Hepatocyte (in vitro differentiated cells): ENCODE measurements around the gene CNTNAP2. TPM values are rescaled to one million over a fixed set of nuclear protein-coding genes. Genes with fewer than 3 reads are reported as not detected.
A peak's percentile ranks its signal among the peaks of the same experiment; 100 is the strongest.

ENCODE experiments used
- DNase-seq: peaks from one replicate; pipeline ENCODE4 v3.0.0-alpha.2; 2016; ENCODE audit warnings: low spot score
- H2AFZ ChIP-seq: fragments of 200-600 bp; sonication (generic); 2 replicates; pipeline ENCODE4 v1.6.0; 2016; ENCODE audit warnings: antibody characterized with exemption, mild to moderate bottlenecking
- H3K27ac ChIP-seq: fragments of 200-600 bp; sonication (generic); 2 replicates; pipeline ENCODE4 v1.5.1; 2016; ENCODE audit warnings: mild to moderate bottlenecking
- H3K27me3 ChIP-seq: fragments of 200-600 bp; sonication (generic); 2 replicates; pipeline ENCODE4 v1.6.1; 2016
- H3K36me3 ChIP-seq: fragments of 200-600 bp; sonication (generic); replicated peaks from 2 replicates; pipeline ENCODE4 v1.5.1; 2016; ENCODE audit warnings: low read depth; ENCODE audit not compliant: insufficient read depth
- H3K4me1 ChIP-seq: fragments of 200-600 bp; sonication (generic); 2 replicates; pipeline ENCODE4 v1.5.1; 2016; ENCODE audit warnings: mild to moderate bottlenecking, moderate library complexity; ENCODE audit not compliant: insufficient read depth
- H3K4me2 ChIP-seq: fragments of 200-600 bp; sonication (generic); 2 replicates; pipeline ENCODE4 v1.6.0; 2016
- H3K4me3 ChIP-seq: fragments of 200-600 bp; sonication (generic); 2 replicates; pipeline ENCODE4 v1.5.1; 2016; ENCODE audit warnings: mild to moderate bottlenecking
- H3K79me2 ChIP-seq: fragments of 200-600 bp; sonication (generic); 2 replicates; pipeline ENCODE4 v1.6.0; 2017; ENCODE audit warnings: mild to moderate bottlenecking
- H3K9me2 ChIP-seq: fragments of 200-600 bp; sonication (generic); replicated peaks from 2 replicates; pipeline ENCODE4 v1.6.0; 2017; ENCODE audit warnings: mild to moderate bottlenecking; ENCODE audit not compliant: insufficient read depth
- H3K9me3 ChIP-seq: fragments of 200-600 bp; sonication (generic); 2 replicates; pipeline ENCODE4 v1.5.1; 2016; ENCODE audit warnings: low read depth, mild to moderate bottlenecking
- H4K20me1 ChIP-seq: fragments of 200-600 bp; sonication (generic); 2 replicates; pipeline ENCODE4 v1.6.0; 2016; ENCODE audit warnings: mild to moderate bottlenecking; ENCODE audit not compliant: insufficient read depth, poor library complexity, severe bottlenecking
- EZH2 ChIP-seq: fragments of 200-600 bp; sonication (generic); IDR thresholded peaks from 2 replicates; pipeline ENCODE4 v1.6.1; 2016; ENCODE audit warnings: antibody characterized with exemption, mild to moderate bottlenecking, borderline replicate concordance
- EZH2phosphoT487 ChIP-seq: fragments of 200-600 bp; sonication (generic); IDR thresholded peaks from one replicate; pipeline ENCODE4 v1.6.1; 2018; ENCODE audit warnings: antibody characterized with exemption, mild to moderate bottlenecking, low read depth, moderate library complexity; ENCODE audit not compliant: unreplicated experiment, severe bottlenecking
- WGBS: methylation state at CpG from one replicate; pipeline ENCODE4 v1.1.6; 2016; ENCODE audit warnings: low lambda C conversion rate; ENCODE audit errors: missing lambda C conversion rate; 5-methylcytosine and 5-hydroxymethylcytosine counted together
- polyA plus RNA-seq: library from polyadenylated mRNA; unstranded; fragments of >200 nt; fragmentation: Nextera tagmentation; extraction: Ambion mirVana; gene quantifications from 2 replicates; pipeline ENCODE4 v1.2.1, GENCODE V29; 2016
- total RNA-seq: library from RNA; depleted of rRNA; stranded (reverse); fragments of >200 nt; gene quantifications from 2 replicates; pipeline ENCODE4 v1.2.3, GENCODE V29; 2014
- TF ChIP-seq, protein P1 (sequence below): fragments of 200-600 bp; sonication (generic); IDR thresholded peaks from 2 replicates; pipeline ENCODE4 v1.5.1; 2016; ENCODE audit warnings: antibody characterized with exemption, mild to moderate bottlenecking; ENCODE audit not compliant: poor library complexity

CNTNAP2 gene
- total and polyA plus RNA-seq, 2 experiments from 2014 or later = 7.5 to 14.7 TPM

DNA sequence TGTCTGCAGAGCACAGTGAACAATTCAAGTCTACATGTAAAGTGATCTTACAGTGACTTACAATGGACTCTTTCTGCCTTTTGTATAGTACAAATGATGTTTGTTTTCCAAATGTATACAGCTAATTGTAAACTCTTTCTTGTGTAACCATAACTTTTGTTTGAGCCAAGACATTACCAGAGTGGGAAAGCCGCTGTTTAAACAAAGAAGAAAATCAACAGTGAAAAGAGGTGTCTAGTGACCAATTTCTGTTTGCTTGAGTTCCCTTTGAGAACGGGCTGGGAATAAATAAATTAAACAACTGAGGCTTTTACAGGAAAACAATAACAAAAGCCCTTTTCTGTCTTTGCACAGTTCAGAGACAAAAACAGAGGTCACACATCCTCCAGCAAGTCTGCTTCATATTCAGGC lies 1163.4 kb downstream of the CNTNAP2 start:
- Histone ChIP-seq H3K9me2 (no peaks in the 10 kb centered on the region), H3K36me3 (no peaks in the 10 kb centered on the region), H3K9me3 (no peaks in the 10 kb centered on the region), H3K4me1 (no peaks in the 10 kb centered on the region), H3K79me2 (no peaks in the 10 kb centered on the region), H2AFZ (peak overlapping the region; percentile 13), H3K4me2 (peak overlapping the region; percentile 44), H4K20me1 (no peaks in the 10 kb centered on the region), H3K27ac (no peak overlapping the region), H3K4me3 (no peak overlapping the region), H3K27me3 (no peaks in the 10 kb centered on the region)
- 29% methylated on average over 2 of the region's 2 CpGs for WGBS
- no peak for DNase-seq
- TF ChIP-seq EZH2 (no peak), EZH2phosphoT487 (no peak)
- TF ChIP-seq, protein P1, sequence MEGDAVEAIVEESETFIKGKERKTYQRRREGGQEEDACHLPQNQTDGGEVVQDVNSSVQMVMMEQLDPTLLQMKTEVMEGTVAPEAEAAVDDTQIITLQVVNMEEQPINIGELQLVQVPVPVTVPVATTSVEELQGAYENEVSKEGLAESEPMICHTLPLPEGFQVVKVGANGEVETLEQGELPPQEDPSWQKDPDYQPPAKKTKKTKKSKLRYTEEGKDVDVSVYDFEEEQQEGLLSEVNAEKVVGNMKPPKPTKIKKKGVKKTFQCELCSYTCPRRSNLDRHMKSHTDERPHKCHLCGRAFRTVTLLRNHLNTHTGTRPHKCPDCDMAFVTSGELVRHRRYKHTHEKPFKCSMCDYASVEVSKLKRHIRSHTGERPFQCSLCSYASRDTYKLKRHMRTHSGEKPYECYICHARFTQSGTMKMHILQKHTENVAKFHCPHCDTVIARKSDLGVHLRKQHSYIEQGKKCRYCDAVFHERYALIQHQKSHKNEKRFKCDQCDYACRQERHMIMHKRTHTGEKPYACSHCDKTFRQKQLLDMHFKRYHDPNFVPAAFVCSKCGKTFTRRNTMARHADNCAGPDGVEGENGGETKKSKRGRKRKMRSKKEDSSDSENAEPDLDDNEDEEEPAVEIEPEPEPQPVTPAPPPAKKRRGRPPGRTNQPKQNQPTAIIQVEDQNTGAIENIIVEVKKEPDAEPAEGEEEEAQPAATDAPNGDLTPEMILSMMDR = no peak

- no peak for DNase-seq
- no peak overlapping the region for H3K4me2 ChIP-seq
- H3K79me2 ChIP-seq = no peaks in the 10 kb centered on the region
- no peak overlapping the region for H2AFZ ChIP-seq
- TF ChIP-seq, protein P1 = no peak
- no peak for TF ChIP-seq EZH2
- no peak for TF ChIP-seq EZH2phosphoT487
- no peak overlapping the region for H3K27ac ChIP-seq
- H3K4me1 ChIP-seq = no peaks in the 10 kb centered on the region
- H4K20me1 ChIP-seq = no peaks in the 10 kb centered on the region
- no peaks in the 10 kb centered on the region for H3K36me3 ChIP-seq
- no peaks in the 10 kb centered on the region for H3K27me3 ChIP-seq
- no peaks in the 10 kb centered on the region for H3K9me3 ChIP-seq
- no peak overlapping the region for H3K4me3 ChIP-seq
- no peaks in the 10 kb centered on the region for H3K9me2 ChIP-seq
Observed at GRCh38 chr7:147282204-147282603, 1165.6 kb downstream of the CNTNAP2 start.

- no peaks in the 10 kb centered on the region for H3K79me2 ChIP-seq
- H2AFZ ChIP-seq = no peak overlapping the region
- no peak overlapping the region for H3K27ac ChIP-seq
- H3K4me2 ChIP-seq = no peak overlapping the region
- H4K20me1 ChIP-seq = no peaks in the 10 kb centered on the region
- TF ChIP-seq, protein P1 = no peak
- TF ChIP-seq EZH2phosphoT487 = no peak
- TF ChIP-seq EZH2 = no peak
- no peaks in the 10 kb centered on the region for H3K36me3 ChIP-seq
- no peaks in the 10 kb centered on the region for H3K27me3 ChIP-seq
- no peak for DNase-seq
- no peak overlapping the region for H3K4me3 ChIP-seq
- no peaks in the 10 kb centered on the region for H3K9me3 ChIP-seq
- H3K4me1 ChIP-seq = no peaks in the 10 kb centered on the region
- no peaks in the 10 kb centered on the region for H3K9me2 ChIP-seq
Observed at GRCh38 chr7:147296201-147296600, 1179.6 kb downstream of the CNTNAP2 start.

- DNase-seq = no peak
- Histone ChIP-seq H3K36me3 (no peaks in the 10 kb centered on the region), H3K9me2 (no peaks in the 10 kb centered on the region), H2AFZ (no peak overlapping the region), H3K4me2 (no peak overlapping the region), H3K4me1 (no peaks in the 10 kb centered on the region), H3K27ac (no peak overlapping the region), H3K79me2 (no peaks in the 10 kb centered on the region), H4K20me1 (no peaks in the 10 kb centered on the region), H3K9me3 (no peaks in the 10 kb centered on the region), H3K27me3 (no peaks in the 10 kb centered on the region), H3K4me3 (no peak overlapping the region)
- WGBS = 85% methylated on average over 1 of the region's 1 CpG
- TF ChIP-seq, protein P1 = no peak
- TF ChIP-seq EZH2 (no peak), EZH2phosphoT487 (no peak)
Observed at GRCh38 chr7:147296986-147297385, 1180.4 kb downstream of the CNTNAP2 start.
